Occipital lobe (tissue), 2 donors: ENCODE measurements around the gene UNC13B. TPM values are rescaled to one million over a fixed set of nuclear protein-coding genes. Genes with fewer than 3 reads are reported as not detected.

Source experiments
- DNase-seq: peaks from one replicate; lab custom pipeline; 2025; lab: John Stamatoyannopoulos, UW
- total RNA-seq: library from RNA; depleted of rRNA; stranded (reverse); fragments of >200 nt; gene quantifications from one replicate; pipeline ENCODE4 v1.2.3, GENCODE V29; 2014

UNC13B gene
- total RNA-seq, 1 donor from 2014 or later, result 12.3 TPM

GRCh38 chr9:35324966-35325365, 163.2 kb downstream of the UNC13B start:
- no peak for DNase-seq

- no peak for DNase-seq
Measured at GRCh38 chr9:35333551-35333950, 171.7 kb downstream of the UNC13B start.

GRCh38 chr9:35335164-35335563, 173.4 kb downstream of the UNC13B start:
- DNase-seq, result no peak

DNA sequence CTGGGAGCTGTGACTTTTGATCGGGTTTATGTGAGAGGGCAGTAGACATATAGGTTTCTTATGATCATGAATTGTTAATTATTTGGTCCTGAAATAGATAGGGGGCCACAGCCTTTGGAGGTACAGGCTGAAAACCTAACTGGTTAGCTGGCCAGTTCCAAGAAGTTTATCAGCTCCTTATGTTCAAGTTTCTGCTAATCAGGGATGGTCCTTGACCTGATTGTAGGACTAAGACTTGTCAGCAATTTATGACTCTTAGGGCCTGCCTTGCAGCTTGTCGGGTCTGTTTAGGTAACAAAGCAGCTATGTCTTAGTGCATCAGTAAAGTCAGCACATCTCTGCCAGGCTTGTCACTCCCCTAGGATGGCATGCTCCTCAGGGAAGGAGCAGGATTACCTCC, 176.3 kb downstream of the UNC13B start:
- DNase-seq, result no peak

GRCh38 chr9:35338561-35339274, 176.9 kb downstream of the UNC13B start:
- DNase-seq, result no peak

DNA sequence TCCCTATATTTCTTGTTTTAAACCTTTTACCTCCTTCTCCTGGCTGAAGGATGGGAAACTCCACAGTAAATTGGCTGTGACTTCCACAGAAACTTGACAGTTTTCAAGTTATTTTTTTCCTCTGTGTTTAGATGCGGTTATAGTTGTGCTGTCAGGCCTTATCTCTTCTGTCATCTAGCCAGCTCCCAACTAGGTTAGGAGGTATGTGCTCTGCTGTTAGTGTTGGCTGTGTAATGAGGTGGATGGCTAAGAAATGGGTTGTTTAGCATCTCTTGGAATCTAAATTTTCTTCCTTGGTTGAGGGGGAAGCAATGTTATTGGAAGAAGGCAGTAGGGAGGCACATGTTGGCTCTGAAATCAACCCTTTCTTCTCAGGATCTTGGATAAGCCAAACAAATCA, 178.2 kb downstream of the UNC13B start:
- DNase-seq, result no peak

DNA sequence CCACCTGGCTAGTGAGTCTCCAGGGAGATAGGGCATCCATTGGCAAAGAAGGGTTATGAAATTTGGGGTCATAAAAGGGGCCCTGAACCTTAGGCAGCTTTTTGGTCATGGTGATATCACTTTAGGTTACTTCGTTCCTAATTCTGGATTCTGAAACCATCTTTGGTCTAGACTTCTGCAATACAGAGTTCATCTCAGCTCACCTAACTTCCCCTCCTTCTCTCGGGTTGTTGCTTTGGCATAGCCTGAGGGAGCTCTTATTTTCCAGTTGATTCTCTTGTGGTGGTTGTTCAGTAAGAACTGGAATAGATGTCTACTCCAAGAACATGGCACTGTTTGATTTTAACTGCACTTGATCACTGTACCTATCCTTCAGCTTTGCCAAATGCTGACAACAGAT, 179.2 kb downstream of the UNC13B start:
- DNase-seq, result no peak

DNA sequence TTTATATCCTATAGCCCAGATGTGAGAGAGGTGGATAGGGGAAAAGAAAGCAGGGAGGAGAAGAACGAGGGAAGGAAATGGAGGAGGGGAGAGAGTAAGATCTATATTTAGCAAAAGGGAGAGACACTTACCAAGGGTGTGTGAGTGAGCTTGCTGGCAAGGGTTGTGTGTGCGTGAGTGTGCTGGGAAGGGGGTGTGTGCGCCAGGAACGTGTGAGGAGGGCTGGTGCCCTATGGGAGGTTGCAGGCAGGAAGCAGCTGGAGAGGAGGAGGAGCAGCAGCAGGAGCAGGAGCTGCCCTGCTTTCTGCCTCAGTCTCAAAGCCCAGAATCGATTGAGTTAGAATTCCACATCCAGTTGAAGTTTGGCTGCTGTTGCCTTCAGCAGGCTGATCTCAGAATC, 179.8 kb downstream of the UNC13B start:
- DNase-seq, result peak; percentile 48

DNA sequence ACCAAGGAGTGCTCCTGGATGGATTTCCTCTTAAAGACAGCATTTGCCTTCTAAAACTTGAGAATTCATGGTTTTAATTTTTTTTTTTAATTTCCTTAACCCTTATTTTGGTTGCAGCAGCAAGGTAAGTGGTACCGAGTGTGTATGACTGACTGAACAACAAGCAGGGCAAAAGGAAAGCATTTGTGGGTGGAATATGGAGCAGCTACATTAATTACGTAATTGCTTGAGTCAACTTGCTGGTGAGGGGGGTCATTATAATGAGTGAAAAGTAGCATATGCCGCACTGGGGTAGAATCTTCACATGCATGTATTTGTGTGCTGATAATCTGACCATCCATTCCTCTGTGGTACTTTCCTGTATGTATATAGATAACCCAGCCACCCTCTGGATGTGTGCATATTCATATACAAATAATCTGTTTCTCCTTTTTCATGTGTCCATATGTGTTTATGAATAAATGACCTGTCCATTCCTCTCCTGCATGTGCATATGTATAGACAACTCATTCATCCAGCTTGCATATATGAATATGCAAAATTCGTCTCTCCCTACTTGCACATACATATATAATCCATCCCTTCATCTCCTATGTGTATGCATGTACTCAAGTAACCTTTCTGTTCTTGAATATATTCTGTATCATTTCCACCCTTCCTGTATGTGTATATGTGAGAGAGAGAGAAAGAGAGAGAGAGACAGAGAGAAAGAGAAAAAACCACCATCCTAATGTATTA, 180.6 kb downstream of the UNC13B start:
- no peak for DNase-seq

- DNase-seq, result no peak
Measured at GRCh38 chr9:35348109-35348508, 186.3 kb downstream of the UNC13B start.

GRCh38 chr9:35349287-35349990, 187.6 kb downstream of the UNC13B start:
- no peak for DNase-seq

DNA sequence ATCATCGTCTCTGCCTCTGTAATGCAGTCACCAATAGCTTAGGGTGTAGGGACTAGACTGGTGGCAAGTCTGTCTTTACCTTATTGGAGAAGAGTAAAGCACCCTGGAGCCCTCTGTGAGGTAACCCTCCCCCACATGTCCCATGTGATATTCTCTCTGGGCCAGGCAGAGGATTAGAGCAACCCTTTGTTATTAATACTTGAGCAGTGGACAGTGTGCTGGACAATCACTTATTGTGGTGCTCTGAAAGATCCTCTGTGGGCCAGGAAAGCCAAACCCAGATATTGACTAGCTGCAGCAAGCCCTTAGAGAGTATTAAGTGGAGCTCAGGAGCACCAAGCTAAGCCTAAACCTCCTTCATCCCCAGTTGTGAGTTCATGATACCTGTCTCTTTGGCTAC, 188.4 kb downstream of the UNC13B start:
- DNase-seq, result no peak

- DNase-seq, result no peak
Measured at GRCh38 chr9:35350827-35351549, 189.2 kb downstream of the UNC13B start.

DNA sequence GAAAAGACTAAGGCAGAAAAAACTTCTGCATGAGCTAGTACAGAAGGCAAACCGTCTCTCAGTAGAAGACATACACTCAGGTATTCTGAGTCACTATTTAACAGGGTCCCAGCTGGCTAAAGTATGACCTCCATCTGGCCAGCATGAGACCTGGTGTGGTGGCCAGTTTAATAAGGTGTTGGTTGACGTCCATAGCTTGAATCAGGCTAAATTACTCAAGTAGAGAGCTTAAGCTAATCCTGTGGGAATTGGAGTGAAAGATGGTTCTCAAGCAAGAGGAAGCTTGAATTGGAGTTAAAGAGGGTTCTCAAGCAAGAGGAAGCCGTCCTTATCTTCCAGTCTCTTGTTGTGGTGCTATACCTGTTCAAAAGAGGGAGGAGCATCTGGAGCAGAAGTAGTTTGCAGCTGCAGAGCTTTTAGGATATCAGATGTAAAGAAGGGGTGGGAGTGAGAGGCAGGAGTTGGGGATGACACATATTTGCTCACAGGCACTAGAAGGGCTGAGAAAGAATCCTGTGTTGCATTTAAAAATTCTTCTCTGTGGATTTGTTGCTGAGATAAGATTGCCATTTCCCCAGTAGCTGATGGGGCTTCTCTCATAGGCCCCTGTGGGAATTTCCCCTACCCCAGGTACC, 192.0 kb downstream of the UNC13B start:
- no peak for DNase-seq

- DNase-seq, result no peak
Measured at GRCh38 chr9:35355939-35356338, 194.1 kb downstream of the UNC13B start.

GRCh38 chr9:35357116-35357515, 195.3 kb downstream of the UNC13B start:
- DNase-seq, result no peak

DNA sequence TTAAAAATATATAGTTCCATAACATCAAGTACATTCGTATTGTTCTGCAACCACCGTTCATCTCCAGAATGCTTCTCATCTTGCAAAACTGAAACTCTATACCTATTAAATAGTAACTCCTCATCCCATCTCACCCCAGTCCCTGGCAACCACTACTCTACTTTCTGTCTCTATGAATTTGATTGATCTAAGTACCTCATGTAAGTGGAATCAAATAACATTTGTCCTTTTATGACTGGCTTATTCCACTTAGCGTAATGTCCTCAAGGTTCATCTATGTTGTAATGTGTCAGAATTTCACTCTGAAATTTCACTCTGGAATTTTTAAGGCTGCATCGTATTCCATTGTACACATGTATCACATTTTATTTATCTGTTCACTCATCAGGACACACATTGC, 196.0 kb downstream of the UNC13B start:
- DNase-seq, result no peak

DNA sequence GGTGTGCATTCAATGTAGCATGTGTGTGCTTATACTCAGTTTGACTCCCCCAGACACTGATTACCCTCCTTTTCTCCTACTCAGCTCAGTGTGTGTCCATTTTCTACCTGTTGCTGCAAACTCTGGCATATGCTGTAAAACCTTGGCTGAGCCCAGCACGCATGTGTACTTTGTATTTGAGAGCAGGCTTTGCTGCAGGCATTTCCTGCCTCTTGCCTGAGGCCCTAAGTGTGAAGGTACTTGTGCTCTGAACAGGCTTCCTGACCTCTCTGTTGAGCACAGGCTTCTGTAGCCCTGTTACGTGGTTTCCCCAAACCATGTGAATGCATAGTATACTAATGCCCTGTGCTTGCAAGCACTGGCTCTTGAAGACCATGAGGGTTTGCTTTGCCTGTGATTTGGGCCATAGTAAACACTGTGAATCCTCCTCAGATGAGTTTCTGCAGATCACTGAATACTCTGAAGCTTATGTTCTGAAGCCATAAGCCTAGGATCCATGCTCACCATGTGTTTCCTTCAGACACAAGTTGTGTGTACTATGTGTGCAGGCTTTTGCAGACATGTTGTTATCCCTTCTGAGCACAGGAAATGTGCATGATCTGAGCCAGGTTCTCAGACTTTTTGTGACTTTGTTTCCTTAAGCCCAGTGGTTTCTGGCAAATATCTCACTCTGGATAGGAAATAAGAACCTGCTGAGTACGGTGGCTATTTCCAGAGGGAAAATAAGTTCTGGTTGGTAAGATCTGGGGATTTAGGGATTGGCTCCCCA, 203.2 kb downstream of the UNC13B start:
- DNase-seq, result no peak

GRCh38 chr9:35366627-35367026, 204.8 kb downstream of the UNC13B start:
- no peak for DNase-seq

GRCh38 chr9:35367451-35367850, 205.6 kb downstream of the UNC13B start:
- no peak for DNase-seq

DNA sequence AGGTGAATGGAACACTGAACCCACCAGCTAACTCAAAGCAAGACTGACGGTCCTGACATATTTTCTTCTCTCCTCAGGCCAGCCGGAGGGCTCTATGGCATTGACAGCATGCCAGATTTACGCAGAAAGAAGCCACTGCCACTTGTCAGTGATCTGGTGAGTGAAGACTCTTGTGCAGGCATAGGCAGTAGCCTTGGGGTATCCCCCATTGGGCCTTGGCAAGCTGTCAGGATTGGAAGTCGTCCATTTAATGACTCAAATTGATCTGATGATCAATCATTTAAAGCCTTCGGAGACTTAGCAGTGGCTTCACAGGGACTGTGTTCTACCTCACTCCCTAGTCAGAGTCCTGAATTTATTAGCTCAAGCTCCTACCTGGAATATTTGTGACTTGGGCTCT, 208.4 kb downstream of the UNC13B start:
- DNase-seq, result no peak
